ENCODE data around the gene CDK1.

CDK1 gene

GRCh38 chr10:60778214-60778970 is at the start of gene CDK1:
Gene CDK1, plus strand, starts transcription at chr10:60778478. Its CDS starts 1,688 bp downstream, at chr10:60780166.
- in situ Hi-C loops (cut with MboI; ENCODE audit: low sequenced_read_pairs), result no loop called here

DNA sequence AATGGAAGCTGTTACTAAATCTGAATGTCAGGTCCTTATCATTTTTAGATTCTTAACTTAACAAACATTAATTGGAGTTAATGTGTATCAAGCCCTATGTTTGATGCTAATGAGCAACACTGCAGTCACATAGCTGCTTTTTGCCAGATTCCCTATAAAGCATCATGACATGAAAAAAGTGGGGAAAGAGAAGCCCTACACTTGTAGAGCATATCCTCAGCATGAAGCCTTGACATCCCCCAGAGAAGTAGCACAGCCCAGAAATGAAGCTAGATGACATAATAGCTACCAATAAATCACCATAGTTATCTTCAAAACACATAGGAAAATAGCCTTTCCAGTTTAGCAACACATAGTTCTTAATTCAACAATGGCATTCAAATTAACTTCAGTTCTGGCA is 49.2 kb upstream of the CDK1 start:
- in situ Hi-C loops (cut with MboI; ENCODE audit: low sequenced_read_pairs), result no loop called here

- in situ Hi-C loops (cut with MboI; ENCODE audit: low sequenced_read_pairs), result no loop called here
Observed at GRCh38 chr10:60731134-60731885, 47.0 kb upstream of the CDK1 start.

DNA sequence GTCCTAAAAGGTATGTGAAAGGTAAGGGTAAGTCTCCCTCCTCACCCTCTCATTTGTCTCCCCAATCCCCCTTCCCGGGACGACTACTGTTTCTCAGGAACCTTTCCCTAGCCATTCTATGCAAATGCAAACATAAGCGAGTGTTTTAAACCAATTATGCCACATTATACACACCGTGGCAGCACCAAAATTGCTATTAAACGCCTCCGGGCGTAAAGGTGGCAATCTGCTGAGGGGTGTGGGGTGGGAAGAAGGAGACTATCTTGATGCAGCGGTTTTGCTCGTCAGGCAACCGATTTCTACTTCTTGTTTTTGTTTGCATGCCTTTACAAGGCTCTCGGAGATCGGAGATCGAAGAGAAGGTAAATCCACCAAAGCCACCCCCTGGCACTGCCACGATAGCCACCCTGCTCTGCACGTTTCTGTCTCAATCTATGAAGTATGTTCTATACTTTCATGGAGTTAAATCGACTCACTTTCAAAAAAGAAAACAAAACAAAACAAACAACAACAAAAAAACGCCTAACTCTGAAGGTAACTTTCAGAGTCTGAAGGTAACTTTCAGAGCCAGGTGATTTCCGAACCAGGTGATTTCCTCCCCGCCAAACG is 46.0 kb upstream of the CDK1 start:
- in situ Hi-C loops (cut with MboI; ENCODE audit: low sequenced_read_pairs), result no loop called here

GRCh38 chr10:60732807-60733516 is 45.3 kb upstream of the CDK1 start:
- in situ Hi-C loops (cut with MboI; ENCODE audit: low sequenced_read_pairs), result no loop called here

DNA sequence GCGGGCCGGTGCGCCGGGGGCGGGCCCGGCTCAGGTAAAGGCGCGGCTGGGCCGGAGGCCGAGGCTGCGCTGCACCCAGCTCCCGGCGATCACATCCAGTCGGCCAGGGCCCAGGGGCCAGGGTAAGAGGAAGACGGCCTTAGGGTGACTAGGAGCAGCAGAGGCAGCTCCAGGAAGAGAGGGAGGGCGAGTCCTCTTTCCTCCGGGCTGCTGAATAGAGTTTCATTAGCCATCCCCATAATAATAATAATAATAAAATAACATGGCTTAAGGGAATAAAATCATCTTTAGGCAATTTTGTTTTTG is 44.8 kb upstream of the CDK1 start:
- in situ Hi-C loops (cut with MboI; ENCODE audit: low sequenced_read_pairs), result no loop called here

DNA sequence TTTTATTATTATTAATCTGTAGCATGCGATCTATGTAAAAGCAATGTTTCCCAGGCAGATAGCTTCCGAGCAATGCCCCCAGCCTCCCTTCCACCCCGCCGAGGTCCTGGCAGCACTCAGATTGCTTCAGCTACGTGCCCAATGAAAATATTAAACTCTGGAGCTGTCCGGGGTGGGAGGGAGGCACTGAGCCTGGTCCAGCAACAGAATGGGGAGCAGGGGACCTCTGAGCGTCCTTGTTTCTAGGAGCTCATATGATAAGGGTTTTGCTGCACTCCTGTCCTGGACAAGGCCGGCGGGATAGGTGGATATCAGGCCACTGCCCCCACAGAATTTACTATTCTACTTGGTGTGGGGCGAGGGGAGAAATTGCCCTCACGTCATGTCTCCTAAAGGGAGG is 44.5 kb upstream of the CDK1 start:
- in situ Hi-C loops (cut with MboI; ENCODE audit: low sequenced_read_pairs), result no loop called here

DNA sequence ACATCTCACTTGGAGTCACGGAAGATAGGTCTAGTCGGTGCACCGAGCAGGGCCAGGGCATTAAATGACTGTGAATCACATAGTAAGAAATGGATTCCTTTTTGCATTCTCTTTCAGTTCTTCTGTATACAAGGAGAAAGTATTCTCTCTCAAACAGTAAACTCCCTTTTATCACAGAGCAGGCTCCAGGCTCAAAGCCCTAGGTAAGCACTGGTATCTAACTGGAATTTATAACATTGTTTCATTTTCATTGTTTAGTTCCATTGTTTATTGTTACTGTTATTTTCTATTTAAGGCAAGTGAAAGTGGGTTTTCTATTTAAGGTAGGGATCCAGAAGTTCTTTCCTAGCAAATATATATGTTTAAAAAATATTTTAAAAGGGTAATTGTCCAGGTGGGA is 44.1 kb upstream of the CDK1 start:
- in situ Hi-C loops (cut with MboI; ENCODE audit: low sequenced_read_pairs), result no loop called here

GRCh38 chr10:60735244-60735643 is 43.0 kb upstream of the CDK1 start:
- in situ Hi-C loops (cut with MboI; ENCODE audit: low sequenced_read_pairs), result no loop called here

- in situ Hi-C loops (cut with MboI; ENCODE audit: low sequenced_read_pairs), result no loop called here
Observed at GRCh38 chr10:60737242-60737641, 41.0 kb upstream of the CDK1 start.

GRCh38 chr10:60739558-60739957 is 38.7 kb upstream of the CDK1 start:
- in situ Hi-C loops (cut with MboI; ENCODE audit: low sequenced_read_pairs), result no loop called here

DNA sequence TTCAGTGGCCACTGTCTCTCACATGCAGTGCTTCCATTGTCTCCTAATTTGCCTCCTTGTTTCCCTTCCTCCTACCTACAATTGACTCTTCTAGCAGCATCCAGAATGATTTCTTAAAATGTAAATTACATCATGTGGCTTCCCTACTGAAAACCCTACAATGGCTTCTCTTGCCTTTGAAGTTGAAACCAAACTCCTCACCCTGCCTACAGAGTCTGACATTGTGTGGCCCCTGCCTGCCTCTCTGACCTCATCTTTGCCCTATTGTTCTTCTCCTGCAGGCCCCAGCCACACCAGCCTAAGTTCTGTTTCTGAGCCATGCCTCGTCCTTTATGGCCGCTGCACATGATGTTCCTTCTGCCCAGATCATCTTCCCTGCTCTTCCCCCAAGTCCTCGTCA is 35.8 kb upstream of the CDK1 start:
- in situ Hi-C loops (cut with MboI; ENCODE audit: low sequenced_read_pairs), result no loop called here

DNA sequence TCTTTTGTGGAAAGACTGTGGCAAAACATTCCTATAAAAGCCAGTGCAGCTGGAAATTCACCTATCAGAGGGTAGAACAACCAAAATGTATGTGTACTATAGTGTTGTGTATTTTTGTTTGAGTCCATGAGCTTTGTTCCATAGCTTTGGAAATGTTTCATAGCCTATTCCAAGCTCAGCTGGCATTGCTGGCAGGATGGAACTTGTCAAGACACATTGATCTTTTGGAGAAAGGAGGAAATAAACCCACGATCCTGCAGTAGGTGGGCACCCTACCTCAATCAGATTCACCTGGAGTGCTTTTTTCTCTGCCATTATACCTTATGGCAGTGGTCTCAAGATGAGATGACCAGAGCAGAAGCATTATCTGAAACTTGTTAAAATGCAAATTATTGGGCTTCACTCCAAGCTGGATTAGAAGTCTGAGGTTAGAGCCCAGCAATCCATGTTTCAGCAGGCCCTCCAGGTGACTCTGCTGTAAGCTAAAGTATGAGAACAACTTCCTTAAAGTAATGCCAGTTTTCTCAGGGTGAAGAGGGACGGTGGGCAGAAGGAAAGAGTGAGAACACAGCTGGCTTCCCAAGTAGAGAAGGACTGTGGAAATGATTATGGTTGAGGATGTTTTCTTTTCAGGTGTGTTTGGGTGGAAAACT is 30.3 kb upstream of the CDK1 start:
- in situ Hi-C loops (cut with MboI; ENCODE audit: low sequenced_read_pairs), result no loop called here

DNA sequence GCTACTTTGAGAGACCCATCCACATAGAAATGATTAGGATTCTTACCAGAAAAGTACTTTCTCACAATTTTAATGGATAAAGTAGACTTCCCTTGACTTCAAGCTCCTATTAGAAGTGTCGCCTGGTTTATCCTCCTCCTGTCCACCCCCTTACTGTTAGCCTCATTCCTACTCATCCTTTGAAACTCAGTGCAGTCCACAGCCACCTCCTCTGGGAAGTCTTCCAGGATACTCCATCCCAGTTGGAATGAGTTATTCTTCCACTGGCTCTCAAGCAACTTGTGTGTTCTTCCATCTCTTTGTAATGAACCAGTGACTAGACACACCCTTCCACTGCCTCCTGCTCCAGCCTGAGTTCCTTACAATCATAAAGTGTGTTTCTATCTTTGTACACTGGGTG is 25.1 kb upstream of the CDK1 start:
- in situ Hi-C loops (cut with MboI; ENCODE audit: low sequenced_read_pairs), result no loop called here

- in situ Hi-C loops (cut with MboI; ENCODE audit: low sequenced_read_pairs), result no loop called here
Observed at GRCh38 chr10:60753817-60754216, 24.5 kb upstream of the CDK1 start.

GRCh38 chr10:60757420-60757895 is 20.8 kb upstream of the CDK1 start:
- in situ Hi-C loops (cut with MboI; ENCODE audit: low sequenced_read_pairs), result no loop called here

- in situ Hi-C loops (cut with MboI; ENCODE audit: low sequenced_read_pairs), result no loop called here
Observed at GRCh38 chr10:60759181-60759580, 19.1 kb upstream of the CDK1 start.

DNA sequence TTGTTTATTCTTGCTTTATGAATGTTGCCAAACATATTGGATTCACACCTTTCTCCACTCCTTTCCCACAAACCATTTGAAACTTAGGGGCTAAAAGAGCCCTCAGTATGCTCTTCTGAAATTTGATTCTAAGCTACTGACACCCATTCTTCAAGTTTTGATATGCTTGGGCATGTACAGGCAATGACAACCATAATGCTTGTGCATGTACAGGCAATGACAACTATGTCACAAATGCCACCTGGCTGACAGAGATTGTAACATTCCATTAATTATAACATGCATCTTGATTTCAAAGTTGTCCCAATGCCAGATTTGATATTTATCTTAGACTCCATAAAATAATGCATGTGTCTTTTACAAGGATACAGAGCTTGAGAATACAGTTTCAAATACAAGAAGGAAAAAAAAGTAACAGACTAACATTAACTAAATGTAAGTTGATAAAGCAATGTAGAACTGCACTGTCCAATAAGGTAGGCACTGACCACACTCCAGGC is 17.5 kb upstream of the CDK1 start:
- in situ Hi-C loops (cut with MboI; ENCODE audit: low sequenced_read_pairs), result no loop called here

DNA sequence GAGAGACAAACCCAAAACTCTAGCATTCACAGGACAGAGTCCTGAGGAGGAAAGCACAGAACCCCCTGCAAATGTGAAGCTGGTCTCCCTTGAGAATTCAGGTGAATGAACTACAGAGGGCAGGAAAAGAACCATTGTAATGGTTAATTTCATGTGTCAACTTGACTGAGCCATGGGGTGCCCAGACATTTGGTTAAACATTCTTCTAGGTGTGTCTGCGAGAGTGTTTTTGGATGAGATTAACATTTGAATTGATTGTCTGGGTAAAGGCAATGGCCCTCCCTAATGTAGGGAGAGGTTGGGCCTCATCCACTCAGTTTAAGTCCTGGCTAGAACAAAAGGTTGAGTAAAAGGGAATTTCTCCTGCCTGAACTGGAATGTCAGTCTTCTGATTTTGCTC is 15.7 kb upstream of the CDK1 start:
- in situ Hi-C loops (cut with MboI; ENCODE audit: low sequenced_read_pairs), result no loop called here

DNA sequence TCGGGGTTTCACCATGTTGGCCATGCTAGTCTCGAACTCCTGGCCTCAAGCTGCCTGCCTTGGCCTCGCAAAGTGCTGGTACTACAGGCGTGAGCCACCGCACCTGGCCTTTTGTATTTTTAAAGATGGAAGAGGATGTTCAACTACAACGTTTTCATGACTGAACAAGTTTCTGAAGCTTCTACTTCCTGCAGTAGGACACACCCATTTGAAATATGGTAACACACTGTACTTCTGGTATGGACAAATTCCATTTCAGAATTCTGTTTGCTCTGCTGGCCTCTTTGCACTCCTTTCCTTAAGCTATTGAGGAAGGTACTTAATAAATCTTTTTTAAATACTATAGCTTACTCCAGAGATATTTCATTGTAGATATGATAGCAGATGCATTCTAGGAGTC is 10.9 kb upstream of the CDK1 start:
- in situ Hi-C loops (cut with MboI; ENCODE audit: low sequenced_read_pairs), result no loop called here

- in situ Hi-C loops (cut with MboI; ENCODE audit: low sequenced_read_pairs), result no loop called here
Observed at GRCh38 chr10:60769406-60769805, 8.9 kb upstream of the CDK1 start.
